Daoy (cell line): ENCODE measurements around the gene LCA5. TPM values are rescaled to one million over a fixed set of nuclear protein-coding genes. Genes with fewer than 3 reads are reported as not detected.
"Not testable (repeated sequence)": the region's sequence is repeated elsewhere in the genome, so short reads cannot be mapped to it uniquely, and the experiment has no call there.

Source experiments
- DNase-seq: peaks from one replicate; pipeline ENCODE4 v3.0.0-alpha.2; 2015; ENCODE audit warnings: low read depth
- total RNA-seq: library from RNA; depleted of rRNA; stranded (reverse); fragments of >200 nt; shearing (Covaris generic); gene quantifications from 2 replicates; pipeline ENCODE4 v1.2.3, GENCODE V29; 2014; rRNA removed

The LCA5 gene
- 2.2 and 5.0 TPM in 2 replicates for total RNA-seq

- DNase-seq, result peak; percentile 99
Measured at GRCh38 chr6:79536954-79537747, at the start of gene LCA5. TSS of gene LCA5 (minus strand) at chr6:79537430. CDS start at chr6:79518894, 18,536 bp downstream.

DNA sequence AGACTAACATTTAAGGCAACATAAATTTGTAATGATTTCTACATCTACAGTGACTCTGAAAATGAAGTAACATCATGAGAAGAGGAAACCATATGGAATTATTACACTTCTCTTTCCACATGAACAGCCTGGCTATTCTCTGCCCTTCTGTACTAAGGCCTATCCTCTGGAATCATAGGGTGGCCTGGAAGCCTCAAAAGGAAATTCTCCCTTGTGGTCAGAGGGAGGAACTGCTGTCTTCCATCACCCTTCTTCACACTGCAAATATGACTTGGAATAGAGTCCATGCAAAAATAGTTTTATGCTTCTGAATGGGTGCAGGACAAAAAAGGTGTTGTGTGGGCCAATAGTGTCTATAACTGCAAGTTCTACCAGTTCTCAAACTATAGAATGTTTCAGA is 49.3 kb upstream of the LCA5 start:
- peak; percentile 22 for DNase-seq

- DNase-seq, result no peak
Measured at GRCh38 chr6:79584332-79584731, 47.1 kb upstream of the LCA5 start.

DNA sequence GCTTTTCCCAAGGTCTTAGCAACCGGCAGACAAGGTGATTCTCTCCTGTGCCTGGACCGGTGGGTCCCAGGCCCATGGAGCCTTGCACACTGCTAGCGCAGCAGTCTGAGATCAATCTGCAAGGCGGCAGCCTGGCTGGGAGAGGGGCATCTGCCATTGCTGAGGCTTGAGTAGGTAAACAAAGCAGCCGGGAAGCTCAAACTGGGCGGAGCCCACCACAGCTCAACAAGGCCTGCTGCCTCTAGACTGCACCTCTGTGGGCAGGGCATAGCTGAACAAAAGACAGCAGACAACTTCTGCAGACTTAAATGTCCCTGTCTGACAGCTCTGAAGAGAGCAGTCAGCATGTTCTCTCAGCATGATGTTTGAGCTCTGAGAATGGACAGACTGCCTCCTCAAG is 40.7 kb upstream of the LCA5 start:
- not testable (repeated sequence) for DNase-seq

DNA sequence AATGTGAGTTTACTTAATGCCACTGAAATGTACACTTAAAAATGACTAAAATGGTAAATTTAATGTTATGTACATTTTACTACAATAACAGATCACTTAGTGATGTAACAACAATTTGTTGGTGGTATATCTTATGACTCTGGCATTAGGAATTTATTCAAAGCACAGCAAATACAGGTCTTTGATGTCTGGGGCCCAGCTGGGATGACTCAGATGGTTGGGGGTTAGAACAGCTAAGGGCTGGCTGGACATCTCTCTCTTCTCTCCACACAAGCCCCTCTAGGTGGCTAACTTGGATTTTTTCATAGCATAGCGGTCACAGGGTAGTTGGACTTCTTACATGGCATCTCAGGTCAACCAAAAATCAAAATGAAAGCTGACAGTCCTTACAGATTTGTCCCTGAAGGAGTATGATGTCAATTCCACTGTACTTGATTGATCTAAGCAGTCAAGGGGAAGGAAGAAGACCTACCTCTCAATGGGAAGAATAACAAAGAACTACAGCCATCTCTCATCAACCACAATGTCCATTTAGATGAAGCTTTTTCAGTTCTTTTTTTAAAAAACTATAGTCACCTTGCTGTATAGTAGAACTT is 37.5 kb upstream of the LCA5 start:
- DNase-seq, result peak; percentile 49

DNA sequence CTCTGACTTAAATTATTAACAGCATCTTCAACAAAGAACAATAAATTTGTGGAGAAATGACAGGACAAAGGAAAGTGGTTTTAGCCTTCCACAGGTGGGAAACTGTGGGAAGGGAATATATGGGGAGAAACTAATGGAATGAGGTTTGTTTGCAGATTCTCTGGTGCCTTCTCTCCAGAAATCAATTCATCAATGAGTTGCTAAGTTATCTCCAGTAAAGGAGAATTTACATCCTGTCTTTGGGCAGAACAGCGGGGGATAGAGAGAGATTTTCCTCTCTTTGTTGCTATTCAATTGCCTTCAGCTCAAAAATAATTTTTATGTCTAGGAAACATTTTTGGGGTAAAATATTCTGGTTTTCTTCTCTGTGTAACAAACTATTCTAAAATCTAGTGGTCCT is 36.9 kb upstream of the LCA5 start:
- DNase-seq, result no peak

GRCh38 chr6:79571030-79571367 is 33.8 kb upstream of the LCA5 start:
- DNase-seq, result no peak

- peak; percentile 59 for DNase-seq
Measured at GRCh38 chr6:79570129-79571029, 33.1 kb upstream of the LCA5 start.

- DNase-seq, result no peak
Measured at GRCh38 chr6:79568996-79569395, 31.8 kb upstream of the LCA5 start.

DNA sequence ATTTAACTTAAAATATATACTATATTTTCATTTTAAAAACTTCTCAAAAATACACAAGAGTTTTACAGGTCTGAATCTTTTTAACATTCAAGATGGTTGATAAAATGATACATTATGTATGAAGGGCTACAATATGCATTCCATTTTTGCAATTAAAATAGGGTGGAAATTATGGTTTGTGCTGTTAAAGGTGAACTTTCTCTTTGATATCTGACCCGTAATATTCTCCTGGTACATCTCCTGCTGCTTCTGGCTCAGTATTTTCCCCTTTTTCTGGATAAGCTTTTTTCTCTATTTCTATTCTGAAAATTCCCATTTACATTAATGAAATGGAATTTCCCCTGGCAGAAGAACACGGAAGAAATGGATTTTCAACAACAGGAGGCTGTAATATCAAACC is 27.4 kb upstream of the LCA5 start:
- no peak for DNase-seq

- no peak for DNase-seq
Measured at GRCh38 chr6:79559706-79560105, 22.5 kb upstream of the LCA5 start.

GRCh38 chr6:79557673-79558467 is 20.6 kb upstream of the LCA5 start:
- no peak for DNase-seq

DNA sequence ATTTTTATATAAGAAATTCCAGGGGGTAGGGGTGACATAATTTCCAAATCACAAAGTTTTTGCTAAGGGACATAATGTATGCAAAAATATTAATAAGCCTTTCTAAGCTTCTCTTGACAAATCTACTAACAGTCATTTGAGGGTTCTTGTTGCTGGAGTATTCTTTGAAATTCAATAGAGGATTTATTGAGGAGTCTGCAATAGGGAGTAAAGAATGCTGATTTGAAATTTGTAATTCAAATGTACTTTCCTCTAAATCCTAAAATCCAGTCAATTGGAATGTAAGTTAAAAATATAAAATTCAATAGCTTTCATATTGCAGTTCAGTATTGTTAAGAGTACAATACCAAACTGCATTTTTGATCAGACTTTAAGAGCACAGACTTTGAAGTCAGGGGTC is 17.1 kb upstream of the LCA5 start:
- no peak for DNase-seq

DNA sequence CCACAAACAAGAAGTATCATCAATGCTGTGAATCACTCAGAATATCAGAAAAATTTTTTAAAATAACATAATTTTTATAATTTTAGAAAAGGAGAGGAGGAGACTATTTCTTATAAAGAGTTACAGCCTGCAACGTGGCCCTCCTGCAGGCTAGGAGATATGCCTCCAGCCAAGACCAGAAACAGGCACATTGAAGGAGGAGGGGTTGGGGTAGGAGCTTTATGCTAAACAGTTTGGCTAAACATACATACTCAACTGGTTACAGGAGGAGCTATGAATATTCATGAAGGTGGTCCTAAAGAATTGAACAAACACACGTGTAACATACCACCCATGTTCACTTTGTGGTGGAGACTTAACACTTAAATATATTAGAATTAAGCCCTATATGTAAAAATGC is 14.2 kb upstream of the LCA5 start:
- no peak for DNase-seq

- DNase-seq, result no peak
Measured at GRCh38 chr6:79548304-79548703, 11.1 kb upstream of the LCA5 start.

GRCh38 chr6:79546186-79546585 is 9.0 kb upstream of the LCA5 start:
- DNase-seq, result peak; percentile 36

DNA sequence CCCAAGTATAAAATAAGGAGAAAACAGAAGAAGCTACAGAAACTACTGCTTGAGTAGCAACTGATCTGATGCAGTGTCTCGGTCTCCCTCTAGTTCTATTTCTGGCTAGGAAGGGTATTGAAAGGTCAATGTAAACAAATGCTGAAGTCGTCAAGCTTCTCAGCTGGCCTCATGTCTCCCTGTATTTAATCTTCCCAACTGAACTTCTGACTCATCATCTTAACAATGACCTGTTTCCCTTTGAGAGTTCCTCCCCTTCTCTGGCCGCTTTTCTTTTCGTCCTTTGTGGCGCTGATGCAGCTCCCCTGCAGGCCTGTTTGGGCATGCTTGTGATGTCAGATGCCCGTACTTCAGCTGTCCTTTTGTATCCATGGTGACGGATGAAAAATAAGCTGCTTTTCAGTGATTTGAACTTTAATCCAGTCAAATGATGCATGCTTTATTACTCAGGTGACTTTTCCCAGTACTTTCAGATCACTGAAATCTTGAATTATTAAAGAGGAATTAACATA is 7.8 kb upstream of the LCA5 start:
- DNase-seq, result peak; percentile 96

GRCh38 chr6:79544299-79544927 is 7.2 kb upstream of the LCA5 start:
- DNase-seq, result no peak

DNA sequence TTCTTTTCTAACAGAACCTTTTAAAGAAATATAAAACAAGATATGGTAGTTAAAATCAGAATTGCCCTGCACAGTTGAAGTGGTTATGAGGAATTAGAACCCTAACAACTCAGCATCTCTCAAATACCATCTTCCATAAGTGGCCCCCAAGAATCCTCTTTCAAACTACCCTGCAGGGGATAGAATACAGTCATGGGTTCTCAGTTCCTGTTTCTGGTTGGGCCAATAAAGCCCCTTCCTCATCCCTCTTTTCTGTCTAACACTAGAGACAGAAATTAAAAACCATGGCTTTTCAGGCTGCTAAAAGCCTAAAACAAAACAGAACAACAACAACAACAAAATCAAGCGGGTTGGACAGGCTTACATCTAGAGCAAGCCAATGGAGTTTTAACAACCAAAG is 6.7 kb upstream of the LCA5 start:
- no peak for DNase-seq

- no peak for DNase-seq
Measured at GRCh38 chr6:79543411-79543810, 6.2 kb upstream of the LCA5 start.
